AG10803 (cell line): ENCODE results near the gene RBMS1.

ENCODE experiments used
- DNase-seq: peaks from one replicate; pipeline ENCODE4 v3.0.0; 2010; ENCODE audit warnings: low read depth
- H3K4me3 ChIP-seq: 2 replicates; pipeline ENCODE4 v1.5.1; 2011; ENCODE audit warnings: mild to moderate bottlenecking, low read length, control low read depth
- TF ChIP-seq, protein P1 (sequence below): conservative IDR thresholded peaks from 2 replicates; pipeline ENCODE4 v1.5.1; 2011; ENCODE audit warnings: mild to moderate bottlenecking, low read length, control low read depth, inconsistent platforms

RBMS1 gene

GRCh38 chr2:160224060-160224459, 269.5 kb downstream of the RBMS1 start:
- TF ChIP-seq, protein P1, sequence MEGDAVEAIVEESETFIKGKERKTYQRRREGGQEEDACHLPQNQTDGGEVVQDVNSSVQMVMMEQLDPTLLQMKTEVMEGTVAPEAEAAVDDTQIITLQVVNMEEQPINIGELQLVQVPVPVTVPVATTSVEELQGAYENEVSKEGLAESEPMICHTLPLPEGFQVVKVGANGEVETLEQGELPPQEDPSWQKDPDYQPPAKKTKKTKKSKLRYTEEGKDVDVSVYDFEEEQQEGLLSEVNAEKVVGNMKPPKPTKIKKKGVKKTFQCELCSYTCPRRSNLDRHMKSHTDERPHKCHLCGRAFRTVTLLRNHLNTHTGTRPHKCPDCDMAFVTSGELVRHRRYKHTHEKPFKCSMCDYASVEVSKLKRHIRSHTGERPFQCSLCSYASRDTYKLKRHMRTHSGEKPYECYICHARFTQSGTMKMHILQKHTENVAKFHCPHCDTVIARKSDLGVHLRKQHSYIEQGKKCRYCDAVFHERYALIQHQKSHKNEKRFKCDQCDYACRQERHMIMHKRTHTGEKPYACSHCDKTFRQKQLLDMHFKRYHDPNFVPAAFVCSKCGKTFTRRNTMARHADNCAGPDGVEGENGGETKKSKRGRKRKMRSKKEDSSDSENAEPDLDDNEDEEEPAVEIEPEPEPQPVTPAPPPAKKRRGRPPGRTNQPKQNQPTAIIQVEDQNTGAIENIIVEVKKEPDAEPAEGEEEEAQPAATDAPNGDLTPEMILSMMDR: no peak
- no peak overlapping the region for H3K4me3 ChIP-seq
- peak; percentile 93 for DNase-seq

GRCh38 chr2:160223560-160223959, 270.0 kb downstream of the RBMS1 start:
- TF ChIP-seq, protein P1: no peak
- H3K4me3 ChIP-seq: no peak overlapping the region
- DNase-seq: no peak

- TF ChIP-seq, protein P1: no peak
- no peak for DNase-seq
These were observed 270.9 kb downstream of the RBMS1 start for GRCh38 chr2:160222546-160223283.

More at GRCh38 chr2:160222546-160223283, 270.9 kb downstream of the RBMS1 start:
- H3K4me3 ChIP-seq: no peak overlapping the region
